ENCODE data around the gene PXDN.

Gene PXDN

DNA sequence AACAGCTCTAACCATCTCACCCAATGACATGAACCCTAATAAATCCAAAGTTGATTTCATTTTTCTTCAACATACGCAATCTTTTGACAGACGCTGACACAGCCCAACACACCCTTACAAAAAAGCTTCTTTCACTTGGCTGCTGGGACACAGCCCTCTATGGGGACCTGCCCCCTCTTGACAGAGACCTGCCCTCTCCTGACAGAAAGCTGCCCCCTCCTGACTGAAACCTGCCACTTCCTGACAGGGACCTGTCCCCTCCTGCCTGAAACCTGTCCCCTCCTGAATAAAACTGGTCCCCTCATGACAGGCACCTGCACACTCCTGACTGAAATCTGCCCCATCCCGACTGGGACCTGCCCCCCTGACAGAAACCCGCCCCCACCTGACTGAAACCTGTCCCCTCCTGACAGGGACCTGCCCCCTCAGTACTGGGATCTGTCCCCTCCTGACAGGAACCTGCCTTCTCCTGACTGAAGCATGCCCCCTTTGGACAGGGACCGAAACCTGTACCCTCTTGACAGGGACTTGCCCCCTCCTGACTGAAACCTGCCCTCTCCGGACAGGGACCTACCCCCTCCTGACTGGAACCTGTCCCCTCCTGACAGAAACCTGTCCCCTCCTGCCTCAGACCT lies 87.9 kb downstream of the PXDN start:
- no peak overlapping the region for H3K4me3 ChIP-seq (ENCODE audit: control insufficient read depth, low read depth, low read length)
- no peak for DNase-seq (ENCODE audit: low read depth)
- TF ChIP-seq, protein P1, sequence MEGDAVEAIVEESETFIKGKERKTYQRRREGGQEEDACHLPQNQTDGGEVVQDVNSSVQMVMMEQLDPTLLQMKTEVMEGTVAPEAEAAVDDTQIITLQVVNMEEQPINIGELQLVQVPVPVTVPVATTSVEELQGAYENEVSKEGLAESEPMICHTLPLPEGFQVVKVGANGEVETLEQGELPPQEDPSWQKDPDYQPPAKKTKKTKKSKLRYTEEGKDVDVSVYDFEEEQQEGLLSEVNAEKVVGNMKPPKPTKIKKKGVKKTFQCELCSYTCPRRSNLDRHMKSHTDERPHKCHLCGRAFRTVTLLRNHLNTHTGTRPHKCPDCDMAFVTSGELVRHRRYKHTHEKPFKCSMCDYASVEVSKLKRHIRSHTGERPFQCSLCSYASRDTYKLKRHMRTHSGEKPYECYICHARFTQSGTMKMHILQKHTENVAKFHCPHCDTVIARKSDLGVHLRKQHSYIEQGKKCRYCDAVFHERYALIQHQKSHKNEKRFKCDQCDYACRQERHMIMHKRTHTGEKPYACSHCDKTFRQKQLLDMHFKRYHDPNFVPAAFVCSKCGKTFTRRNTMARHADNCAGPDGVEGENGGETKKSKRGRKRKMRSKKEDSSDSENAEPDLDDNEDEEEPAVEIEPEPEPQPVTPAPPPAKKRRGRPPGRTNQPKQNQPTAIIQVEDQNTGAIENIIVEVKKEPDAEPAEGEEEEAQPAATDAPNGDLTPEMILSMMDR (conservative IDR thresholded peaks at IDR 0.05; ENCODE audit: control insufficient read depth, insufficient read depth, low read depth, low read length) = no peak

DNA sequence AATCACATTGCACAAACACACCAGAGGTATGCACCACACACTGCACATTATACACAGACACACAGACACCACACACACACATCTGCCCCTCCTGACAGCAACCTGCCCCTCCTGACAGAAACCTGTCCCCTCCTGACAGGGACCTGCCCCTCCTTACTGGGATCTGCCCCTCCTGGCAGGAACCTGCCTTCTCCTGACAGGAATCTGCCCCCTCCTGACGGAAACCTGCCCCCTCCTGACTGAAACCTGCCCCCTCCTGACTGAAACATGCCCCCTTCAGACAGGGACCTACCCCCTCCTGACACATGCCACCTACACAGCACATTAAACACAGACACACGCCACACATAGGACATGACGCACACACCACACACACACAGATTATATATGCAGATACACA lies 88.9 kb downstream of the PXDN start:
- H3K4me3 ChIP-seq (ENCODE audit: control insufficient read depth, low read depth, low read length) = no peak overlapping the region
- TF ChIP-seq, protein P1 (conservative IDR thresholded peaks at IDR 0.05; ENCODE audit: control insufficient read depth, insufficient read depth, low read depth, low read length) = no peak
- no peak for DNase-seq (ENCODE audit: low read depth)

DNA sequence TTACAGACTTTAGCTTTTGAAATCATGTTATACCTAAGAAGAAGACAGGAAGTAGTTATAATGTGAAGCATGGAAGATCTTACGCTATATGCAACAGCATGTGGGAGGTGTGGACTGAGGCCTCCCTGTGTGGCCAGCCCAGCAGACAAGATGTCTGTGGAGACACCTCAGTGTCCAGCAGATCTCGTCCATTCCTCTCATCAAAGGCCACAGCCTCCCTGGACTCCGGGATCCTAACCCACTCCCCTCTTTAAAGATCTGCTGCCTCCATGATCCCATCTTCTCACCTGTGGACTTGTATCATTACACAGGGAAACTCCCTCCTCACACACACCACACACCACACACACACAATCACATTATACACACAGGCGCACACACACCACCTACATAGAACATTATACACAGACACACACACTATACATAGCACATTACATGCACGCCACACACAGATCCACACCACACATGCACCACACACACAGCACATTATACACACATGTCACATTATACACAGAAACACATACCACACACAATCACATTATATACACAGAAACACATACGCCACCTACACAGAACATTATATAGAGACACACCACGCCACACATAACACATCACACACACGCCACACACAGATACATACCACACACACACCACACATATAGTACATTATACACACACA lies 89.5 kb downstream of the PXDN start:
- no peak for DNase-seq (ENCODE audit: low read depth)
- H3K4me3 ChIP-seq (ENCODE audit: control insufficient read depth, low read depth, low read length) = no peak overlapping the region
- TF ChIP-seq, protein P1 (conservative IDR thresholded peaks at IDR 0.05; ENCODE audit: control insufficient read depth, insufficient read depth, low read depth, low read length) = no peak

DNA sequence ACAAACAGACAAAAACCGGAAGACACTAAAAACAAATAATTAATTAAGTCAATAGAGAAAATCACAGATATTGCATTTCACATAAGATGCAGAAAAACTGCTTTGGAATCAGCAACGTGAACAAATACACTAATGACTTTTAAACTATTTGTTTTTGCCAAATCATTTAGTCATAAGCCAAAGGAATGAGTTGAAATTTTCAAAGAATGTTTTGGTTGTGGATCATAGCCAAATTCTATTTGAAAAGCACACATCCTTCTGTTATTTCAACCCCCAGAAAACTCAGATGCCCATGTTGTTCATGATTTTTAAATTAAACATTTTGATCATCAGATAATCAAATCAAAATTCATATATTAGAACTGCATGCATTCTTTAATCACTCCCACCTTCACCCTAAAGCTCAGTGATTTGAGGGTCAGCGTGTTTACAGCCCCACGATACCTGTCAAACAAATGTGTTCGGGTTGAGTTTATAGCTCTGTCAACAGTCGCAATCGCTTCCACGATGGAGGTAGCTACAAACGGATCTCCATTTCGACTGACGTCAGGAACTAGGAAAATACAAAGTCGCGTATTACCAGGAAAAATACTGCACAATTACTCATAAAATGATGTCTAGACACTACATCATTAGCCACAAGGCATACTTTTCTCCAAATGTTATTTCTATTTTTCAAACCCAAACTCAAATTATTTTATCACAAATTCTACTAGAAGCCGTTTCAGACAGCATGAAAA lies 90.2 kb downstream of the PXDN start:
- no peak overlapping the region for H3K4me3 ChIP-seq (ENCODE audit: control insufficient read depth, low read depth, low read length)
- DNase-seq (ENCODE audit: low read depth) = peak; percentile 84
- TF ChIP-seq, protein P1 (conservative IDR thresholded peaks at IDR 0.05; ENCODE audit: control insufficient read depth, insufficient read depth, low read depth, low read length) = no peak

DNA sequence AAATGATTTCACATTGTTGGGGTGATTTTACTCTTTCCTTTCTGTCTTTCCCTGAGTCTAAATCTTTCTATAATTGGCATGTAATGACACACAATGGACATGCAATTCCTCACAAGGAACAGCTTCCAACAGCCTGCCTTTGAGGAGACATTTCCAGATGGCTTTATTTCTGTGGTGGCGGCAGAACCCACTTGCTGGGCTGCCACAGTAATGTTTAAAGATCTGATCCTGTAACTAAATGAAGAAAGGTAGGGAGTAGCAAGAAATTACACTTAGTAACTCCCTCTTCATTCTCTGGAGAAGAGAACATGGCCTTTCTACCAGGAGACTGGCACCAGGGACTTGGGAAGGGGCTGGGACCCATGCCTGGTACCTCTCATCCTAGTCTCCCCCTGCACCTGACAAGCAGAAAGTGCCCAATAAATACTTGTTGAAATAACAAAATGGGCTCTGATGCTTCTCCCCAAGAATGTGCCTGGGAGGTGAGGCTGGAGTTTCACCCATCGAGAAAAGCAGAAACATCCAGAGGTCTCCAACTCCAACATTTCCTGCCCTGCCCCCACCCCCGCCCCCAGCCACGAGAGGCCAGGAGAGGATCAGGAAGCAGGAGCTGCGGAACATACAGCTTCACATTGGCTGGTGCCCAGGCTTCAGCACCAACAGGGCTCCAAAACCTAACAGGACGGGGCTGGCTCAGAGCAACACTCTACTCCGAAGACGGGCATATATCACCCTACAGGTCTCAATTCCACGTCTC lies 92.1 kb downstream of the PXDN start:
- TF ChIP-seq, protein P1 (conservative IDR thresholded peaks at IDR 0.05; ENCODE audit: control insufficient read depth, insufficient read depth, low read depth, low read length) = no peak
- DNase-seq (ENCODE audit: low read depth) = no peak

More for the DNA sequence above, 92.1 kb downstream of the PXDN start:
- H3K4me3 ChIP-seq (ENCODE audit: control insufficient read depth, low read depth, low read length) = no peak overlapping the region
